HEK293T (cell line): ENCODE data around the gene SNRNP40.

Source experiments
- ARNT ChIP-seq: fragments of 450-650 bp; IDR thresholded peaks from 2 replicates; pipeline ENCODE4 v1.6.1; 2017; ENCODE audit warnings: mild to moderate bottlenecking
- BHLHE40 ChIP-seq: fragments of 450-650 bp; IDR thresholded peaks from 2 replicates; pipeline ENCODE4 v1.6.1; 2016; ENCODE audit warnings: mild to moderate bottlenecking, moderate library complexity, borderline replicate concordance
- CTBP1 ChIP-seq: fragments of 450-650 bp; IDR thresholded peaks from 2 replicates; pipeline ENCODE4 v1.6.1; 2016; ENCODE audit warnings: borderline replicate concordance
- ELF4 ChIP-seq: fragments of 450-650 bp; IDR thresholded peaks from 2 replicates; pipeline ENCODE4 v1.6.1; 2017; ENCODE audit warnings: antibody characterized with exemption
- FOXA1 ChIP-seq: fragments of 450-650 bp; IDR thresholded peaks from 2 replicates; pipeline ENCODE4 v1.6.1; 2016; ENCODE audit warnings: mild to moderate bottlenecking
- FOXK2 ChIP-seq: fragments of 450-650 bp; IDR thresholded peaks from 2 replicates; pipeline ENCODE4 v1.6.1; 2016; ENCODE audit warnings: mild to moderate bottlenecking
- FOXM1 ChIP-seq: fragments of 450-650 bp; IDR thresholded peaks from 2 replicates; pipeline ENCODE4 v1.6.1; 2017; ENCODE audit warnings: mild to moderate bottlenecking, borderline replicate concordance
- L3MBTL2 ChIP-seq: fragments of 450-650 bp; conservative IDR thresholded peaks from 2 replicates; pipeline ENCODE4 v1.6.1; 2016; ENCODE audit warnings: mild to moderate bottlenecking
- LEF1 ChIP-seq: fragments of 450-650 bp; IDR thresholded peaks from 2 replicates; pipeline ENCODE4 v1.6.1; 2017; ENCODE audit warnings: mild to moderate bottlenecking, borderline replicate concordance
- NFRKB ChIP-seq: fragments of 450-650 bp; IDR thresholded peaks from 2 replicates; pipeline ENCODE4 v1.6.1; 2016; ENCODE audit warnings: mild to moderate bottlenecking, moderate library complexity
- SP1 ChIP-seq: fragments of 450-650 bp; IDR thresholded peaks from 2 replicates; pipeline ENCODE4 v1.6.1; 2017
- SUZ12 ChIP-seq: fragments of 450-650 bp; IDR thresholded peaks from 2 replicates; pipeline ENCODE4 v1.6.1; 2016; ENCODE audit warnings: mild to moderate bottlenecking
- TARDBP ChIP-seq: fragments of 450-650 bp; IDR thresholded peaks from 2 replicates; pipeline ENCODE4 v1.6.1; 2016
- TF ChIP-seq, protein P1 (sequence below): fragments of 450-650 bp; IDR thresholded peaks from 2 replicates; pipeline ENCODE4 v1.6.1; 2016

DNA sequence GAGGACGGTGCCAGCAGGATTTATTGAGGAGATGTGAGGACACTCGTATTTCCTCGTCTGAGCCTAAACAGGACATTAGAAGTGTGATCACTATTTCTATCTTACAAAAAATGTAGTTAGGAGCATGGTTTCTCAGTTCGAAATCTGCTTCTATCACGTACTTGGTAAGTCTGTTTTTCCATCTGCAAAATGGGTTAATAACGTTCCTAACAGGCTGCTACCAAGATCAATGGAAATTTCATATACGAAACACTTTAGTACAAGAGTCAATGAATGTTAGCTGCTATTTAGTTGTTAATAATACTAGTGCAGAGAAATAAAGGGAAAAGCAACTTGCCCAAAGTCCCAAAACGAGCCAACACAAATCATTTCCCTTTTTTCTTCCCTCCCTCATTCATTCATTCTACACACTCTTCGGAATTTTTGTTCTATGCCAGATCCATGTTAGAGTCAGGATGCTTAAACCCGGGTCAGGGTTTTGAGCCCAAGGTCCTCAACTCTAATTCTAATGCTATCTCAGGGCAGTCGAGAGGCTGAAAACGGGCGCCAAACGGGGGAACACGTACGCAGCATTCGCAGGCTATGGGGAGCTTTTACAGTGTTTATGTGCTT, 608 bp downstream of the SNRNP40 start:
- TF ChIP-seq SUZ12 = no peak
- no peak for TF ChIP-seq ELF4
- no peak for TF ChIP-seq FOXK2
- TF ChIP-seq ARNT = no peak
- TF ChIP-seq L3MBTL2 = no peak
- no peak for TF ChIP-seq SP1
- no peak for TF ChIP-seq FOXA1
- TF ChIP-seq, protein P1, sequence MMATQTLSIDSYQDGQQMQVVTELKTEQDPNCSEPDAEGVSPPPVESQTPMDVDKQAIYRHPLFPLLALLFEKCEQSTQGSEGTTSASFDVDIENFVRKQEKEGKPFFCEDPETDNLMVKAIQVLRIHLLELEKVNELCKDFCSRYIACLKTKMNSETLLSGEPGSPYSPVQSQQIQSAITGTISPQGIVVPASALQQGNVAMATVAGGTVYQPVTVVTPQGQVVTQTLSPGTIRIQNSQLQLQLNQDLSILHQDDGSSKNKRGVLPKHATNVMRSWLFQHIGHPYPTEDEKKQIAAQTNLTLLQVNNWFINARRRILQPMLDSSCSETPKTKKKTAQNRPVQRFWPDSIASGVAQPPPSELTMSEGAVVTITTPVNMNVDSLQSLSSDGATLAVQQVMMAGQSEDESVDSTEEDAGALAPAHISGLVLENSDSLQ = no peak
- no peak for TF ChIP-seq CTBP1
- no peak for TF ChIP-seq LEF1
- TF ChIP-seq FOXM1 = no peak
- TF ChIP-seq BHLHE40 = no peak
- TF ChIP-seq TARDBP = no peak
- no peak for TF ChIP-seq NFRKB
